ENCODE measurements around the gene HEPACAM.
A peak's percentile ranks its signal among the peaks of the same experiment; 100 is the strongest.

HEPACAM gene

DNA sequence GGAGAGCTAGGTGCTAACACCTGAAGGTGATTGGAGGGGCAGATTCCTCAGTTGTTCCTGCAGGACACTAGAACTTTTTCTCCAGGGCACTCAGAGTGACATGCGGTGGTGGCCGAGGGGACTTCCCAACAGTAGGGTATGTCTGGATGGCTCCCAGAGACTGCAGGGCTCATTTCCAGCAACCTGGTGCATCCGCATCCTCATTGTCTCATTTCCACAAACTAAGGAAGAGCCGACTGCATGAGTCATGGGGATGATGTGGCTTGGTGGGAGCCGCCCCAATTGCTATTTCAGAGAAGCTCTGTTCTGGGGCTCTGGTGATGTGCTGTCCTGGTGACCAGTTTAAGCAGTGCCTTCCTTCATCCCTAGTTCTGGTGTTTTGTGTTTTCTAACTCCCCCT is 35.4 kb downstream of the HEPACAM start:
- no peak overlapping the region for H3K9ac ChIP-seq (ENCODE audit: low read depth in 1 of 2, low read length in 2 of 2)
- H3K27ac ChIP-seq (ENCODE audit: low read depth in 2 of 2, low read length in 2 of 2): no peak overlapping the region
- H3K9me3 ChIP-seq (ENCODE audit: control insufficient read depth in 2 of 2, low read length in 2 of 2): no peaks in the 10 kb centered on the region
- H3K27me3 ChIP-seq (ENCODE audit: control insufficient read depth in 2 of 2, insufficient read depth in 2 of 2, low read length in 2 of 2): peaks cover 0 to 10% of the 10 kb centered on the region in 2 donors
- H3K36me3 ChIP-seq (ENCODE audit: control insufficient read depth in 2 of 2, insufficient read depth in 2 of 2, low read length in 2 of 2): no peaks in the 10 kb centered on the region
- H3K4me1 ChIP-seq (ENCODE audit: control insufficient read depth in 2 of 2, insufficient read depth in 2 of 2, low read length in 2 of 2): no peaks in the 10 kb centered on the region
- no peak overlapping the region for H3K4me3 ChIP-seq (ENCODE audit: low read length in 2 of 2)

DNA sequence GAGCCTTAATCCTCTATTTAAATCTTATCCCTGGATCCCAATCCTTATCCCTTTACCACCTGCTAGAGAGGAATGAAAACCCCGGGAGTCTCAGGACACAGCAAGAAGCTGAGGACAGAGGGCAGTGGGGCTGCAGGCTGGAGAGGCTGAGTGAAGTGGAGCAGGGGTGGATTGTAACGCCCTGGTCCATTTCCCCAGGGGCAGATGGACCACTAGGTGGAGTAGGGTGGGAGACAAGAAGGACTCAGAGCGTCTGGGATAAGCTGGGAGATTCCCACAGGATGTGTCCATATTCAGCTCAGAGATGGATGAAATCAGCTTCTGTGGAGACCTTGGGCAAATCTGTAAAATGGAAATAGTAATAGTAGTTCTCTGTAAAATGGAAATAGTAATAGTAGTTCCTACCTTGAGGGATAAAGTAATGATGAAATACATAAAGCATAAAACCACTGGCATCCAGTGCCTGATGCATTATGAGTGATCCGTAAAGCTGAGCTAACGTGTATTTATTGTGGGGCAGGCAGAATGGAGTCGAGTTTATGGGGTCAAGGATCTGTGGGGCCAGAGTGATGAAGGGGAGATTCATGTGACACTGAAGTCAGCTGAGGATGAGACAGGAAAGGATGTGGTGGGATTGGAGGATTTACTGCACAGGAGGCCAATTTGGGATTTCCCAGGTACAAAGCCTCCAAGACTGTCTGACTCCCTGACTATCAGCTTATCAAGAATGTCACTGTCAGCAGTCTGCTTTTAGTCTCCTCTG is 36.3 kb downstream of the HEPACAM start:
- H3K36me3 ChIP-seq (ENCODE audit: control insufficient read depth in 2 of 2, insufficient read depth in 2 of 2, low read length in 2 of 2): no peaks in the 10 kb centered on the region
- H3K27ac ChIP-seq (ENCODE audit: low read depth in 2 of 2, low read length in 2 of 2): peak overlapping the region in 1 of 2 donors; percentile 5
- H3K9ac ChIP-seq (ENCODE audit: low read depth in 1 of 2, low read length in 2 of 2): no peak overlapping the region
- no peaks in the 10 kb centered on the region for H3K9me3 ChIP-seq (ENCODE audit: control insufficient read depth in 2 of 2, low read length in 2 of 2)
- H3K27me3 ChIP-seq (ENCODE audit: control insufficient read depth in 2 of 2, insufficient read depth in 2 of 2, low read length in 2 of 2): peaks cover 0 to 10% of the 10 kb centered on the region in 2 donors
- no peaks in the 10 kb centered on the region for H3K4me1 ChIP-seq (ENCODE audit: control insufficient read depth in 2 of 2, insufficient read depth in 2 of 2, low read length in 2 of 2)
- H3K4me3 ChIP-seq (ENCODE audit: low read length in 2 of 2): no peak overlapping the region

DNA sequence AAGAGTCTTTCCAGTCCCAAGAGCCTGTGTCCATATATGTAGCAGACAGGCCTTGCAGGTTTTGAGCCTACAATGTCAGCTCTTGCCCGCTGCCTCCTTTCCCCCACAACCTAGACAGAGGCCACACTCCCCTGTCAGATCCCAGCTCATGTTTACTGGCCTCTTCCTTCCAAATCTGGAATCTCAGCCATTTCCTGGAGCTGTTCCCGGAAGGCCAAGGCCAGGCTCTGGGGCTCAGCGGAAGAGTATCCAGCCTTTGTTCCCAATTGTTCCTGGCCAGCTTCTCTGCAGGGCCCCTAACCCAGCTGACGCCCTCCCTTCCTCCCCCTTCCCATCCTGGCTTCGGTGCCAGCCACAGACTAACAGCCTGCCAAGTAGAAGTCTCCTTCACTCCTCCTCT is 37.1 kb downstream of the HEPACAM start:
- H3K9me3 ChIP-seq (ENCODE audit: control insufficient read depth in 2 of 2, low read length in 2 of 2): no peaks in the 10 kb centered on the region
- H3K27me3 ChIP-seq (ENCODE audit: control insufficient read depth in 2 of 2, insufficient read depth in 2 of 2, low read length in 2 of 2): peaks cover 0 to 10% of the 10 kb centered on the region in 2 donors
- H3K4me3 ChIP-seq (ENCODE audit: low read length in 2 of 2): no peak overlapping the region
- H3K9ac ChIP-seq (ENCODE audit: low read depth in 1 of 2, low read length in 2 of 2): no peak overlapping the region
- peak overlapping the region; percentile 5 to 9 for H3K27ac ChIP-seq (ENCODE audit: low read depth in 2 of 2, low read length in 2 of 2)
- H3K4me1 ChIP-seq (ENCODE audit: control insufficient read depth in 2 of 2, insufficient read depth in 2 of 2, low read length in 2 of 2): no peaks in the 10 kb centered on the region
- H3K36me3 ChIP-seq (ENCODE audit: control insufficient read depth in 2 of 2, insufficient read depth in 2 of 2, low read length in 2 of 2): no peaks in the 10 kb centered on the region

GRCh38 chr11:124898263-124898680 is 37.6 kb downstream of the HEPACAM start:
- H3K9me3 ChIP-seq (ENCODE audit: control insufficient read depth in 2 of 2, low read length in 2 of 2): no peaks in the 10 kb centered on the region
- H3K9ac ChIP-seq (ENCODE audit: low read depth in 1 of 2, low read length in 2 of 2): no peak overlapping the region
- H3K4me3 ChIP-seq (ENCODE audit: low read length in 2 of 2): no peak overlapping the region
- H3K27ac ChIP-seq (ENCODE audit: low read depth in 2 of 2, low read length in 2 of 2): peak overlapping the region in 1 of 2 donors; percentile 20
- H3K36me3 ChIP-seq (ENCODE audit: control insufficient read depth in 2 of 2, insufficient read depth in 2 of 2, low read length in 2 of 2): no peaks in the 10 kb centered on the region
- H3K27me3 ChIP-seq (ENCODE audit: control insufficient read depth in 2 of 2, insufficient read depth in 2 of 2, low read length in 2 of 2): peaks cover 0 to 10% of the 10 kb centered on the region in 2 donors
- H3K4me1 ChIP-seq (ENCODE audit: control insufficient read depth in 2 of 2, insufficient read depth in 2 of 2, low read length in 2 of 2): no peaks in the 10 kb centered on the region

DNA sequence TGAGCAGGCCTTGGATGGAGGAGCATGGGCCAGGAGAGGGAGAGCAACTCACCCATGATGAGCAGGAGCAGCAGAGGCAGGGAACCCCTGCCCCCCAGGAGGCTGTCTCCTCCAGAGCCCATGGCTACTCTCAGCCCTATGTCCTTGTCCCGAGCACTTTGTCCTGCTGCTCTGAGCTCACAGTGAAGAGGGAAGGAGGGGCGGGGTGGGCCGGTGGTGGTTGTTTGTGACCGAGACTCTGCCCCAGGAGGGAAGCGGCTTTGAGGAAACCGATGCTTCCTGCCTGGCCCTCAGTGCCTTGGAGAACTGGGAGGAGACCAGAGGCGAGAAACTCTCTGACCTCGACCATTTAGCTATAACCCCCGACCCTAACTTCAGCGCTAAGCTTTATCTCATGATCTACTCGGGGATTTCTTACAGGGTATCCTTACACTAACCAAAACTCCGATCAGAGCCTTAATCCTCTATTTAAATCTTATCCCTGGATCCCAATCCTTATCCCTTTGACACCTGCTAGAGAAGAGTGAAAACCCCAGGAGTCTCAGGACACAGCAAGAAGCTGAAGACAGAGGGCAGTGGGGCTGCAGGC is 38.1 kb downstream of the HEPACAM start, which contains the start of gene ROBO4:
Gene ROBO4, minus strand, starts transcription at position 192 of the 589 bp plus-strand sequence. Its CDS starts 70 bp downstream, at position 122.
- H3K36me3 ChIP-seq (ENCODE audit: control insufficient read depth in 2 of 2, insufficient read depth in 2 of 2, low read length in 2 of 2): no peaks in the 10 kb centered on the region
- H3K4me1 ChIP-seq (ENCODE audit: control insufficient read depth in 2 of 2, insufficient read depth in 2 of 2, low read length in 2 of 2): peaks cover 0 to 2% of the 10 kb centered on the region in 2 donors
- peak within 1 kb of the TSS; percentile 29 to 56 for H3K27ac ChIP-seq (ENCODE audit: low read depth in 2 of 2, low read length in 2 of 2)
- H3K4me3 ChIP-seq (ENCODE audit: low read length in 2 of 2): peak within 1 kb of the TSS in 1 of 2 donors; percentile 20
- peaks cover 0 to 10% of the 10 kb centered on the region in 2 donors for H3K27me3 ChIP-seq (ENCODE audit: control insufficient read depth in 2 of 2, insufficient read depth in 2 of 2, low read length in 2 of 2)
- H3K9me3 ChIP-seq (ENCODE audit: control insufficient read depth in 2 of 2, low read length in 2 of 2): no peaks in the 10 kb centered on the region
- peak within 1 kb of the TSS; percentile 14 to 16 for H3K9ac ChIP-seq (ENCODE audit: low read depth in 1 of 2, low read length in 2 of 2)

- H3K27me3 ChIP-seq (ENCODE audit: control insufficient read depth in 2 of 2, insufficient read depth in 2 of 2, low read length in 2 of 2): peaks cover 0 to 10% of the 10 kb centered on the region in 2 donors
- no peaks in the 10 kb centered on the region for H3K36me3 ChIP-seq (ENCODE audit: control insufficient read depth in 2 of 2, insufficient read depth in 2 of 2, low read length in 2 of 2)
- peaks cover 0 to 2% of the 10 kb centered on the region in 2 donors for H3K4me1 ChIP-seq (ENCODE audit: control insufficient read depth in 2 of 2, insufficient read depth in 2 of 2, low read length in 2 of 2)
- H3K9me3 ChIP-seq (ENCODE audit: control insufficient read depth in 2 of 2, low read length in 2 of 2): no peaks in the 10 kb centered on the region
- peak overlapping the region in 1 of 2 donors; percentile 20 for H3K4me3 ChIP-seq (ENCODE audit: low read length in 2 of 2)
- H3K9ac ChIP-seq (ENCODE audit: low read depth in 1 of 2, low read length in 2 of 2): peak overlapping the region in 1 of 2 donors; percentile 16
- peak overlapping the region; percentile 29 to 56 for H3K27ac ChIP-seq (ENCODE audit: low read depth in 2 of 2, low read length in 2 of 2)
Observed at GRCh38 chr11:124896821-124897391, 38.9 kb downstream of the HEPACAM start.

- H3K4me3 ChIP-seq (ENCODE audit: low read length in 2 of 2): no peak overlapping the region
- H3K27ac ChIP-seq (ENCODE audit: low read depth in 2 of 2, low read length in 2 of 2): peak overlapping the region in 1 of 2 donors; percentile 56
- no peak overlapping the region for H3K9ac ChIP-seq (ENCODE audit: low read depth in 1 of 2, low read length in 2 of 2)
- peaks cover 0 to 4% of the 10 kb centered on the region in 2 donors for H3K27me3 ChIP-seq (ENCODE audit: control insufficient read depth in 2 of 2, insufficient read depth in 2 of 2, low read length in 2 of 2)
- H3K4me1 ChIP-seq (ENCODE audit: control insufficient read depth in 2 of 2, insufficient read depth in 2 of 2, low read length in 2 of 2): peaks cover 0 to 2% of the 10 kb centered on the region in 2 donors
- H3K36me3 ChIP-seq (ENCODE audit: control insufficient read depth in 2 of 2, insufficient read depth in 2 of 2, low read length in 2 of 2): no peaks in the 10 kb centered on the region
- no peaks in the 10 kb centered on the region for H3K9me3 ChIP-seq (ENCODE audit: control insufficient read depth in 2 of 2, low read length in 2 of 2)
Observed at GRCh38 chr11:124896071-124896750, 39.6 kb downstream of the HEPACAM start.

DNA sequence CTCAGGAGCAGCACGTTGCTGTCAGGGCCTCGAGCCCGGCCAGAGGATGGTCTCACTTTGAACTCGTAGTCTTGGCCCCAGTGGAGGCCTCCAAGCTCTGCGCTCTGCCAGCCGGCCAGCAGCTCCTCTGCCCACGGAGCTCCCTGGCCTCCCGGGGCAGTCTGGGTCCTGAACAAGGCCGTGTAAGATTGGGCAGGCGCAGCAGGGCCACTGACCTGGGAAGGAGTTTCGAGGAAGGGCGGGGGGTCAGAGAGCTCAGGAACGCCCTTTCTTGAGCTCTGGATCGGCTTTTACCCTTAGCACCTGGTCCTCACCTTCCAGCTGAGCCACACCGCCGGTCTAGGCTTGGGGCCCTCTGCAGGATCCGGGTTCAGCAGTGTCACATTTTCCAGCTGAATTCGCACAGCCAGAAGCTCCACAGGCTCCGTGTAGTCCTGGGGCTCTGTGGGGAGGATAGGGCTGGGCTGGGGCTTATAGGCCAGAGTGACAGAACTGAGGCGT is 40.3 kb downstream of the HEPACAM start:
- H3K27me3 ChIP-seq (ENCODE audit: control insufficient read depth in 2 of 2, insufficient read depth in 2 of 2, low read length in 2 of 2): peaks cover 0 to 4% of the 10 kb centered on the region in 2 donors
- no peaks in the 10 kb centered on the region for H3K9me3 ChIP-seq (ENCODE audit: control insufficient read depth in 2 of 2, low read length in 2 of 2)
- no peak overlapping the region for H3K9ac ChIP-seq (ENCODE audit: low read depth in 1 of 2, low read length in 2 of 2)
- H3K27ac ChIP-seq (ENCODE audit: low read depth in 2 of 2, low read length in 2 of 2): no peak overlapping the region
- no peak overlapping the region for H3K4me3 ChIP-seq (ENCODE audit: low read length in 2 of 2)
- peaks cover 2 to 3% of the 10 kb centered on the region in 2 donors for H3K4me1 ChIP-seq (ENCODE audit: control insufficient read depth in 2 of 2, insufficient read depth in 2 of 2, low read length in 2 of 2)
- H3K36me3 ChIP-seq (ENCODE audit: control insufficient read depth in 2 of 2, insufficient read depth in 2 of 2, low read length in 2 of 2): no peaks in the 10 kb centered on the region

- Histone ChIP-seq H3K9ac (ENCODE audit: low read depth in 1 of 2, low read length in 2 of 2) (no peak overlapping the region), H3K4me1 (ENCODE audit: control insufficient read depth in 2 of 2, insufficient read depth in 2 of 2, low read length in 2 of 2) (peaks cover 2 to 3% of the 10 kb centered on the region in 2 donors), H3K27me3 (ENCODE audit: control insufficient read depth in 2 of 2, insufficient read depth in 2 of 2, low read length in 2 of 2) (peaks cover 0 to 4% of the 10 kb centered on the region in 2 donors), H3K9me3 (ENCODE audit: control insufficient read depth in 2 of 2, low read length in 2 of 2) (no peaks in the 10 kb centered on the region), H3K36me3 (ENCODE audit: control insufficient read depth in 2 of 2, insufficient read depth in 2 of 2, low read length in 2 of 2) (no peaks in the 10 kb centered on the region), H3K27ac (ENCODE audit: low read depth in 2 of 2, low read length in 2 of 2) (no peak overlapping the region), H3K4me3 (ENCODE audit: low read length in 2 of 2) (no peak overlapping the region)
Observed at GRCh38 chr11:124894606-124895430, 41.0 kb downstream of the HEPACAM start.

Data from mucosa of rectum (tissue), 2 donors.